ENCODE data around the gene RIMS4. TPM values are rescaled to one million over a fixed set of nuclear protein-coding genes. Genes with fewer than 3 reads are reported as not detected.

Gene RIMS4
- total and polyA plus RNA-seq, 4 donors: not detected

GRCh38 chr20:44833437-44833836 lies 23.1 kb upstream of the RIMS4 start:
- H3K36me3 ChIP-seq (ENCODE audit: control insufficient read depth in 4 of 4, insufficient read depth in 3 of 4, low read depth in 1 of 4, low read length in 3 of 4): no peaks in the 10 kb centered on the region
- DNase-seq (ENCODE audit: low spot score): no peak
- 89% methylated on average over 1 of the region's 1 CpG for WGBS
- no peak overlapping the region for H3K9ac ChIP-seq (ENCODE audit: low read depth in 1 of 2, low read length in 2 of 2)
- H3K9me3 ChIP-seq (ENCODE audit: control insufficient read depth in 4 of 4, low read length in 3 of 4): no peaks in the 10 kb centered on the region
- no peaks in the 10 kb centered on the region for H3K4me1 ChIP-seq (ENCODE audit: control insufficient read depth in 4 of 4, insufficient read depth in 4 of 4, low read length in 3 of 4)
- H3K27ac ChIP-seq (ENCODE audit: low read depth in 1 of 2, low read length in 2 of 2): no peak overlapping the region
- H3K4me3 ChIP-seq (ENCODE audit: low read depth in 1 of 3, low read length in 3 of 3): no peak overlapping the region
- peaks cover 0 to 7% (median 3%) of the 10 kb centered on the region in 4 donors for H3K27me3 ChIP-seq (ENCODE audit: control insufficient read depth in 4 of 4, insufficient read depth in 4 of 4, low read length in 3 of 4)
- TF ChIP-seq JUND (IDR thresholded peaks at IDR 0.05) (no peak), HNF4G (IDR thresholded peaks at IDR 0.05) (no peak), FOXA2 (IDR thresholded peaks at IDR 0.05) (no peak), HNF4A (conservative IDR thresholded peaks at IDR 0.05) (no peak), REST (IDR thresholded peaks at IDR 0.05) (no peak), FOXA1 (IDR thresholded peaks at IDR 0.05) (no peak), MAX (IDR thresholded peaks at IDR 0.05) (no peak)

- H3K4me3 ChIP-seq (ENCODE audit: low read depth in 1 of 3, low read length in 3 of 3): no peak overlapping the region
- H3K27me3 ChIP-seq (ENCODE audit: control insufficient read depth in 4 of 4, insufficient read depth in 4 of 4, low read length in 3 of 4): peaks cover 0 to 7% (median 3%) of the 10 kb centered on the region in 4 donors
- no peak overlapping the region for H3K27ac ChIP-seq (ENCODE audit: low read depth in 1 of 2, low read length in 2 of 2)
- 65% methylated on average over 3 of the region's 3 CpGs for WGBS
- H3K9me3 ChIP-seq (ENCODE audit: control insufficient read depth in 4 of 4, low read length in 3 of 4): no peaks in the 10 kb centered on the region
- no peak for DNase-seq (ENCODE audit: low spot score)
- H3K36me3 ChIP-seq (ENCODE audit: control insufficient read depth in 4 of 4, insufficient read depth in 3 of 4, low read depth in 1 of 4, low read length in 3 of 4): no peaks in the 10 kb centered on the region
- no peak overlapping the region for H3K9ac ChIP-seq (ENCODE audit: low read depth in 1 of 2, low read length in 2 of 2)
- TF ChIP-seq HNF4A (conservative IDR thresholded peaks at IDR 0.05) (no peak), MAX (IDR thresholded peaks at IDR 0.05) (no peak), FOXA2 (IDR thresholded peaks at IDR 0.05) (no peak), GABPA (IDR thresholded peaks at IDR 0.05 in 1 of 2, conservative IDR thresholded peaks at IDR 0.05 in 1 of 2) (no peak), NR2F2 (IDR thresholded peaks at IDR 0.05) (no peak), SP1 (IDR thresholded peaks at IDR 0.05) (no peak), ZBTB33 (IDR thresholded peaks at IDR 0.05) (no peak), CTCF (IDR thresholded peaks at IDR 0.05; ENCODE audit: low read depth, low read length, missing input control) (no peak), HNF4G (IDR thresholded peaks at IDR 0.05) (no peak), ATF3 (IDR thresholded peaks at IDR 0.05) (no peak), YY1 (IDR thresholded peaks at IDR 0.05) (no peak), RXRA (IDR thresholded peaks at IDR 0.05) (no peak), RAD21 (IDR thresholded peaks at IDR 0.05) (no peak), EGR1 (IDR thresholded peaks at IDR 0.05; ENCODE audit: low read depth in 2 of 2) (no peak), TAF1 (conservative IDR thresholded peaks at IDR 0.05) (no peak), REST (IDR thresholded peaks at IDR 0.05) (no peak), JUND (IDR thresholded peaks at IDR 0.05) (no peak), FOXA1 (IDR thresholded peaks at IDR 0.05) (no peak)
- no peaks in the 10 kb centered on the region for H3K4me1 ChIP-seq (ENCODE audit: control insufficient read depth in 4 of 4, insufficient read depth in 4 of 4, low read length in 3 of 4)
Measured at GRCh38 chr20:44832724-44833123, 22.4 kb upstream of the RIMS4 start.

All from liver (tissue), 9 donors.